ENCODE data around the gene MATN1. TPM values are rescaled to one million over a fixed set of nuclear protein-coding genes. Genes with fewer than 3 reads are reported as not detected.
A peak's percentile ranks its signal among the peaks of the same experiment; 100 is the strongest.

Gene MATN1
- total and polyA plus RNA-seq, 4 donors = 0.19 TPM; not detected in 3

DNA sequence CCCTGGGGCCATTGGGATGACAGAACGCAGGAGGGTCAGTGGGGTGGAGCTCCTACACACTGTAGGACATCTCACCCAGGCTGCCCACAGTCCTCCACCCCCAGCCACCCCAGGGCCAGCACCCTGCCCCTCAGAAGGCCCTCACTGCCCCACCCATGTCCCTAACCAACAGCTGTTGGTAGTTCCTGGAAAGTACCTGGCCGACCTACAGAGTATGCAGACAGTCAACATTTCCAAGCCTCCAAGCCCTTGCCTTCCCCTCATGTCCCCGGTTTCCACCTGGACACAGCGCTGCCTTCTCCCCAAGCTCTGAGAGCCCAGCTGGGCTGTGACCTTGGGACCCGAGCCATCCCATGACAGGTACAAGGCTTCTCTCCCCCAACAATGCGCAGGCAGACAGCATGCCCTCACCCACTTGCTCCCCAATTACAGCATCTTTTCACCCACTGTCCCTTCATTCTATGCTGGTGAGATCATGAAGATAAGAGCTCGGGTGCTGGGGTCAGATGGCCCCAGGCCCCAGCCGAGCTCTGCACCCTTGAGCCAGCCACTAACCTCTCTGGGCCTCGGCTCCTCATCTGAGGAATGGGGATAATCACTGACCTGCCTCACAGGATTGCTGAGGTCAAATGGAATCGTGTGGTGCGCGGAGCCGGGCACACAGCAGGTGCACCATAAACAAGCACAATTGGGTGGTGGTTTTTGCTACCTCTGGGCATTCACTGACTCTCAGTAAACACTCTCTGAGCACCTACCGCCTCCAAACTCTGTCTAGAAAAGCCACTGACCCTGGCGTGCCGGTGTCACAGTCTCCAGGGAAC is 23.0 kb upstream of the MATN1 start:
- H3K27ac ChIP-seq (ENCODE audit: low read depth in 1 of 2, low read length in 2 of 2) = peak overlapping the region in 1 of 2 donors; percentile 23

GRCh38 chr1:30745834-30746208 is 22.4 kb upstream of the MATN1 start:
- H3K4me1 ChIP-seq (ENCODE audit: control insufficient read depth in 4 of 4, insufficient read depth in 4 of 4, low read length in 3 of 4) = peaks cover 0 to 8% (median 5%) of the 10 kb centered on the region in 4 donors
- peak overlapping the region in 1 of 2 donors; percentile 35 for H3K27ac ChIP-seq (ENCODE audit: low read depth in 1 of 2, low read length in 2 of 2)
- no peaks in the 10 kb centered on the region for H3K9me3 ChIP-seq (ENCODE audit: control insufficient read depth in 4 of 4, low read length in 3 of 4)
- no peaks in the 10 kb centered on the region for H3K27me3 ChIP-seq (ENCODE audit: control insufficient read depth in 4 of 4, insufficient read depth in 4 of 4, low read length in 3 of 4)
- TF ChIP-seq YY1 (IDR thresholded peaks at IDR 0.05) = no peak
- no peak for TF ChIP-seq ATF3 (IDR thresholded peaks at IDR 0.05)
- TF ChIP-seq GABPA (IDR thresholded peaks at IDR 0.05 in 1 of 2, conservative IDR thresholded peaks at IDR 0.05 in 1 of 2) = no peak
- TF ChIP-seq, protein P1, sequence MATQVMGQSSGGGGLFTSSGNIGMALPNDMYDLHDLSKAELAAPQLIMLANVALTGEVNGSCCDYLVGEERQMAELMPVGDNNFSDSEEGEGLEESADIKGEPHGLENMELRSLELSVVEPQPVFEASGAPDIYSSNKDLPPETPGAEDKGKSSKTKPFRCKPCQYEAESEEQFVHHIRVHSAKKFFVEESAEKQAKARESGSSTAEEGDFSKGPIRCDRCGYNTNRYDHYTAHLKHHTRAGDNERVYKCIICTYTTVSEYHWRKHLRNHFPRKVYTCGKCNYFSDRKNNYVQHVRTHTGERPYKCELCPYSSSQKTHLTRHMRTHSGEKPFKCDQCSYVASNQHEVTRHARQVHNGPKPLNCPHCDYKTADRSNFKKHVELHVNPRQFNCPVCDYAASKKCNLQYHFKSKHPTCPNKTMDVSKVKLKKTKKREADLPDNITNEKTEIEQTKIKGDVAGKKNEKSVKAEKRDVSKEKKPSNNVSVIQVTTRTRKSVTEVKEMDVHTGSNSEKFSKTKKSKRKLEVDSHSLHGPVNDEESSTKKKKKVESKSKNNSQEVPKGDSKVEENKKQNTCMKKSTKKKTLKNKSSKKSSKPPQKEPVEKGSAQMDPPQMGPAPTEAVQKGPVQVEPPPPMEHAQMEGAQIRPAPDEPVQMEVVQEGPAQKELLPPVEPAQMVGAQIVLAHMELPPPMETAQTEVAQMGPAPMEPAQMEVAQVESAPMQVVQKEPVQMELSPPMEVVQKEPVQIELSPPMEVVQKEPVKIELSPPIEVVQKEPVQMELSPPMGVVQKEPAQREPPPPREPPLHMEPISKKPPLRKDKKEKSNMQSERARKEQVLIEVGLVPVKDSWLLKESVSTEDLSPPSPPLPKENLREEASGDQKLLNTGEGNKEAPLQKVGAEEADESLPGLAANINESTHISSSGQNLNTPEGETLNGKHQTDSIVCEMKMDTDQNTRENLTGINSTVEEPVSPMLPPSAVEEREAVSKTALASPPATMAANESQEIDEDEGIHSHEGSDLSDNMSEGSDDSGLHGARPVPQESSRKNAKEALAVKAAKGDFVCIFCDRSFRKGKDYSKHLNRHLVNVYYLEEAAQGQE (IDR thresholded peaks at IDR 0.05) = no peak
- TF ChIP-seq FOXA1 (IDR thresholded peaks at IDR 0.05) = no peak
- no peak for TF ChIP-seq HNF4A (conservative IDR thresholded peaks at IDR 0.05)
- no peak for TF ChIP-seq SP1 (IDR thresholded peaks at IDR 0.05)
- no peak for TF ChIP-seq TAF1 (conservative IDR thresholded peaks at IDR 0.05)
- TF ChIP-seq HNF4G (IDR thresholded peaks at IDR 0.05) = no peak
- no peak for TF ChIP-seq RAD21 (IDR thresholded peaks at IDR 0.05)
- no peak overlapping the region for H3K4me3 ChIP-seq (ENCODE audit: low read depth in 1 of 3, low read length in 3 of 3)
- WGBS = 82% methylated on average over 4 of the region's 4 CpGs
- DNase-seq (ENCODE audit: low spot score) = no peak
- H3K9ac ChIP-seq (ENCODE audit: low read depth in 1 of 2, low read length in 2 of 2) = no peak overlapping the region
- H3K36me3 ChIP-seq (ENCODE audit: control insufficient read depth in 4 of 4, insufficient read depth in 3 of 4, low read depth in 1 of 4, low read length in 3 of 4) = no peaks in the 10 kb centered on the region

More for the DNA sequence above, 23.0 kb upstream of the MATN1 start:
- Histone ChIP-seq H3K27me3 (ENCODE audit: control insufficient read depth in 4 of 4, insufficient read depth in 4 of 4, low read length in 3 of 4) (no peaks in the 10 kb centered on the region), H3K4me3 (ENCODE audit: low read depth in 1 of 3, low read length in 3 of 3) (no peak overlapping the region), H3K4me1 (ENCODE audit: control insufficient read depth in 4 of 4, insufficient read depth in 4 of 4, low read length in 3 of 4) (peaks cover 0 to 8% (median 5%) of the 10 kb centered on the region in 4 donors), H3K36me3 (ENCODE audit: control insufficient read depth in 4 of 4, insufficient read depth in 3 of 4, low read depth in 1 of 4, low read length in 3 of 4) (no peaks in the 10 kb centered on the region), H3K9me3 (ENCODE audit: control insufficient read depth in 4 of 4, low read length in 3 of 4) (no peaks in the 10 kb centered on the region), H3K9ac (ENCODE audit: low read depth in 1 of 2, low read length in 2 of 2) (no peak overlapping the region)
- 79% methylated on average over 16 of the region's 16 CpGs for WGBS
- TF ChIP-seq EGR1 (IDR thresholded peaks at IDR 0.05; ENCODE audit: low read depth in 2 of 2) = no peak
- TF ChIP-seq MAX (IDR thresholded peaks at IDR 0.05) = no peak
- TF ChIP-seq GABPA (IDR thresholded peaks at IDR 0.05 in 1 of 2, conservative IDR thresholded peaks at IDR 0.05 in 1 of 2) = no peak
- no peak for TF ChIP-seq RAD21 (IDR thresholded peaks at IDR 0.05)
- no peak for TF ChIP-seq HNF4G (IDR thresholded peaks at IDR 0.05)
- no peak for TF ChIP-seq ATF3 (IDR thresholded peaks at IDR 0.05)
- TF ChIP-seq HNF4A (conservative IDR thresholded peaks at IDR 0.05) = no peak
- no peak for DNase-seq (ENCODE audit: low spot score)
